WTC11 (cell line): ENCODE measurements around the gene POLH.

Experiments
- FOXP4 ChIP-seq: sonication (generic); formaldehyde crosslinking; IDR thresholded peaks from 2 replicates; pipeline ENCODE4 v1.8.0; 2022; ENCODE audit warnings: mild to moderate bottlenecking, missing genetic modification reagents
- GABPB1 ChIP-seq: sonication (generic); formaldehyde crosslinking; IDR thresholded peaks from 2 replicates; pipeline ENCODE4 v1.8.1; 2023; ENCODE audit warnings: mild to moderate bottlenecking, missing genetic modification reagents
- MAX ChIP-seq: sonication (generic); formaldehyde crosslinking; IDR thresholded peaks from 2 replicates; pipeline ENCODE4 v1.8.0; 2022; ENCODE audit warnings: mild to moderate bottlenecking, missing genetic modification reagents
- SP1 ChIP-seq: sonication (generic); formaldehyde crosslinking; conservative IDR thresholded peaks from 2 replicates; pipeline ENCODE4 v1.8.1; 2022; ENCODE audit warnings: missing genetic modification reagents
- TF ChIP-seq, protein P1 (sequence below): fragments of 200-600 bp; IDR thresholded peaks from 2 replicates; pipeline ENCODE4 v1.8.0; 2022; ENCODE audit warnings: antibody characterized with exemption
- TF ChIP-seq, protein P2 (sequence below): sonication (generic); formaldehyde crosslinking; IDR thresholded peaks from 2 replicates; pipeline ENCODE4 v1.8.1; 2022; ENCODE audit warnings: mild to moderate bottlenecking, moderate library complexity, missing genetic modification reagents

DNA sequence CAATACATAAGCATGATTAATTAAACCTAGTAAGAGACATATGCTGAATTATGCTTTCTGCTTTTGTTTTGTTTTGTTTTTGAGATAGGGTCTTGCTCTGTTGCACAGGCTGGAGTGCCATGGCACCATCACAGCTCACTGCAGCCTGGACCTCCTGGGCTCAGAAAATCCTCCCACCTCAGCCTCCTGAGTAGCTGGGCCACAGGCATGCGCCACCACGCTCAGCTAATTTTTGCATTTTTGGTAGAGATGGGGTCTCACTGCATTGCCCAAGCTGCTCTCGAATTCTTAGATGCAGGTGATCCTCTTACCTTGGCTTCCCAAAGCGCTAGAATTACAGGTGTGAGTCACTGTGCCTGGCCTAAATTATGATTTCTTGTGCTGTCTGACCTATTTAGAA lies 4.0 kb upstream of the POLH start:
- TF ChIP-seq, protein P1, sequence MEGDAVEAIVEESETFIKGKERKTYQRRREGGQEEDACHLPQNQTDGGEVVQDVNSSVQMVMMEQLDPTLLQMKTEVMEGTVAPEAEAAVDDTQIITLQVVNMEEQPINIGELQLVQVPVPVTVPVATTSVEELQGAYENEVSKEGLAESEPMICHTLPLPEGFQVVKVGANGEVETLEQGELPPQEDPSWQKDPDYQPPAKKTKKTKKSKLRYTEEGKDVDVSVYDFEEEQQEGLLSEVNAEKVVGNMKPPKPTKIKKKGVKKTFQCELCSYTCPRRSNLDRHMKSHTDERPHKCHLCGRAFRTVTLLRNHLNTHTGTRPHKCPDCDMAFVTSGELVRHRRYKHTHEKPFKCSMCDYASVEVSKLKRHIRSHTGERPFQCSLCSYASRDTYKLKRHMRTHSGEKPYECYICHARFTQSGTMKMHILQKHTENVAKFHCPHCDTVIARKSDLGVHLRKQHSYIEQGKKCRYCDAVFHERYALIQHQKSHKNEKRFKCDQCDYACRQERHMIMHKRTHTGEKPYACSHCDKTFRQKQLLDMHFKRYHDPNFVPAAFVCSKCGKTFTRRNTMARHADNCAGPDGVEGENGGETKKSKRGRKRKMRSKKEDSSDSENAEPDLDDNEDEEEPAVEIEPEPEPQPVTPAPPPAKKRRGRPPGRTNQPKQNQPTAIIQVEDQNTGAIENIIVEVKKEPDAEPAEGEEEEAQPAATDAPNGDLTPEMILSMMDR, result no peak
- TF ChIP-seq MAX (CRISPR knock-in tag) (no peak), SP1 (CRISPR knock-in tag) (no peak), FOXP4 (CRISPR knock-in tag) (no peak), GABPB1 (CRISPR knock-in tag) (no peak)
- TF ChIP-seq, protein P2, sequence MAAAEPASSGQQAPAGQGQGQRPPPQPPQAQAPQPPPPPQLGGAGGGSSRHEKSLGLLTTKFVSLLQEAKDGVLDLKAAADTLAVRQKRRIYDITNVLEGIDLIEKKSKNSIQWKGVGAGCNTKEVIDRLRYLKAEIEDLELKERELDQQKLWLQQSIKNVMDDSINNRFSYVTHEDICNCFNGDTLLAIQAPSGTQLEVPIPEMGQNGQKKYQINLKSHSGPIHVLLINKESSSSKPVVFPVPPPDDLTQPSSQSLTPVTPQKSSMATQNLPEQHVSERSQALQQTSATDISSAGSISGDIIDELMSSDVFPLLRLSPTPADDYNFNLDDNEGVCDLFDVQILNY (CRISPR knock-in tag), result no peak
